GM12878 (cell line): ENCODE results near the gene SPRED2. TPM values are rescaled to one million over a fixed set of nuclear protein-coding genes. Genes with fewer than 3 reads are reported as not detected.

ENCODE experiments used
- ATAC-seq: fragments of 200-7000 bp; cut with Tn5 transposase; 3 replicates; pipeline ENCODE4 v1.9.1; 2020; ENCODE audit warnings: mild to moderate bottlenecking, moderate library complexity
- BruUV-seq: library from RNA; stranded (reverse); fragments of 400-500 nt; replicated peaks from 2 replicates; lab custom pipeline; 2021; lab: Mats Ljungman, UMichigan
- CTCF ChIA-PET: fragments of 300-600 bp; sonication (Branson Sonifier 250); formaldehyde crosslinking; extraction: SDS; loops from one replicate; lab custom pipeline; 2021; ENCODE audit warnings: inconsistent platforms; lab: Yijun Ruan, JAX
- POLR2A ChIA-PET: fragments of 350-600 bp; formaldehyde crosslinking; extraction: SDS; loops from one replicate; lab custom pipeline; 2021; ENCODE audit warnings: inconsistent platforms; lab: Charles Lee
- RAD21 ChIA-PET: fragments of 300-600 bp; sonication (Branson Sonifier 250); formaldehyde crosslinking; loops from one replicate; lab custom pipeline; 2023; ENCODE audit warnings: antibody characterized with exemption; ENCODE audit not compliant: unreplicated experiment; lab: Charles Lee
- SMC1A ChIA-PET: fragments of 300-600 bp; sonication (Branson Sonifier 250); formaldehyde crosslinking; loops from one replicate; lab custom pipeline; 2023; ENCODE audit not compliant: unreplicated experiment, uncharacterized antibody; lab: Charles Lee
- DNase-seq: peaks from one replicate; pipeline ENCODE4 v3.0.0-alpha.2; 2011; ENCODE audit warnings: low read depth, low spot score
- FAIRE-seq: peaks from 3 replicates; lab custom pipeline; 2011; peaks lifted over from hg19 to GRCh38; lab: Jason Lieb, UNC
- H2AFZ ChIP-seq: 2 replicates; pipeline ENCODE4 v1.6.0; 2011; ENCODE audit warnings: low read depth, low read length, control low read depth; ENCODE audit not compliant: control insufficient read depth
- H3K27ac ChIP-seq: 2 replicates; pipeline ENCODE4 v1.5.1; 2011; ENCODE audit warnings: control low read depth; ENCODE audit not compliant: control insufficient read depth, insufficient read depth
- H3K27me3 ChIP-seq, 2 experiments: replicated peaks in 1 of 2; 2 replicates each; pipeline versions ENCODE4 v1.6.0 to v1.6.1; 2011; ENCODE audit warnings: low read length in 1 of 2; ENCODE audit not compliant: control insufficient read depth in 2 of 2, insufficient read depth in 2 of 2
- H3K36me3 ChIP-seq, 2 experiments: 2 replicates each; pipeline ENCODE4 v1.5.1; 2011; ENCODE audit warnings: low read length in 1 of 2; ENCODE audit not compliant: control insufficient read depth in 2 of 2, insufficient read depth in 2 of 2
- H3K4me1 ChIP-seq: 2 replicates; pipeline ENCODE4 v1.6.1; 2011; ENCODE audit warnings: mild to moderate bottlenecking, low read length, moderate library complexity, mixed read lengths; ENCODE audit not compliant: control insufficient read depth, insufficient read depth
- H3K4me2 ChIP-seq: 2 replicates; pipeline ENCODE4 v1.6.0; 2011; ENCODE audit warnings: control low read depth; ENCODE audit not compliant: control insufficient read depth, insufficient read depth
- H3K4me3 ChIP-seq: fragments of 200-600 bp; sonication (generic); 2 replicates; pipeline ENCODE4 v1.5.1; 2016
- H3K79me2 ChIP-seq: 2 replicates; pipeline ENCODE4 v1.6.0; 2011; ENCODE audit warnings: low read length; ENCODE audit not compliant: control insufficient read depth, insufficient read depth
- H3K9ac ChIP-seq: 2 replicates; pipeline ENCODE4 v1.8.0; 2011; ENCODE audit warnings: low read length, control low read depth, mixed read lengths; ENCODE audit not compliant: control insufficient read depth, insufficient read depth
- H3K9me3 ChIP-seq: replicated peaks from 3 replicates; pipeline ENCODE4 v1.5.1; 2011; ENCODE audit warnings: mild to moderate bottlenecking, low read length; ENCODE audit not compliant: control insufficient read depth, insufficient read depth
- H4K20me1 ChIP-seq: 2 replicates; pipeline ENCODE4 v1.6.0; 2011; ENCODE audit not compliant: control insufficient read depth, insufficient read depth
- DPF2 ChIP-seq: fragments of 450-650 bp; IDR thresholded peaks from 2 replicates; pipeline ENCODE4 v1.6.1; 2017; ENCODE audit warnings: mild to moderate bottlenecking
- EGR1 ChIP-seq, 2 experiments: IDR thresholded peaks; 1 replicate in 1 of 2; 2 replicates in 1 of 2; pipeline ENCODE4 v1.6.1; 2011 to 2012; ENCODE audit warnings: low read depth in 2 of 2, low read length in 2 of 2, borderline replicate concordance in 1 of 2, mild to moderate bottlenecking in 1 of 2, moderate library complexity in 1 of 2
- EP300 ChIP-seq, 2 experiments: fragments of 150-350 bp in 1 of 2; IDR thresholded peaks; 2 replicates each; pipeline ENCODE4 v1.6.1; 2011 to 2012; ENCODE audit warnings: low read depth in 2 of 2, low read length in 2 of 2, borderline replicate concordance in 1 of 2, improper control_type of control experiment in 1 of 2, inconsistent platforms in 1 of 2; ENCODE audit not compliant: control insufficient read depth in 1 of 2
- FOS ChIP-seq: IDR thresholded peaks from 3 replicates; pipeline ENCODE4 v1.6.1; 2011; ENCODE audit warnings: borderline replicate concordance; ENCODE audit not compliant: insufficient read length; ENCODE audit errors: extremely low read depth
- FOXM1 ChIP-seq: IDR thresholded peaks from 2 replicates; pipeline ENCODE4 v1.6.1; 2012; ENCODE audit warnings: low read depth, mild to moderate bottlenecking, inconsistent platforms, low read length, moderate library complexity
- MEF2B ChIP-seq: fragments of 450-650 bp; IDR thresholded peaks from 2 replicates; pipeline ENCODE4 v1.6.1; 2018; ENCODE audit warnings: mild to moderate bottlenecking, moderate library complexity; ENCODE audit not compliant: partially characterized antibody, poor library complexity, severe bottlenecking
- MTA2 ChIP-seq: fragments of 450-650 bp; IDR thresholded peaks from 2 replicates; pipeline ENCODE4 v1.6.1; 2016; ENCODE audit warnings: low read depth, mild to moderate bottlenecking, moderate library complexity
- SMAD1 ChIP-seq: fragments of 450-650 bp; IDR thresholded peaks from 2 replicates; pipeline ENCODE4 v1.6.1; 2018; ENCODE audit warnings: mild to moderate bottlenecking, low read depth; ENCODE audit not compliant: partially characterized antibody
- STAT1 ChIP-seq: fragments of 450-650 bp; conservative IDR thresholded peaks from 2 replicates; pipeline ENCODE4 v1.6.1; 2014; ENCODE audit warnings: antibody characterized with exemption, mild to moderate bottlenecking
- TCF7 ChIP-seq: IDR thresholded peaks from 2 replicates; pipeline ENCODE4 v1.6.1; 2014; ENCODE audit warnings: antibody characterized with exemption, borderline replicate concordance
- WRNIP1 ChIP-seq: IDR thresholded peaks from 2 replicates; pipeline ENCODE4 v1.6.1; 2011; ENCODE audit warnings: low read depth, low read length, improper control_type of control experiment, borderline replicate concordance
- WGBS: methylation state at CpG from one replicate; pipeline ENCODE4 v1.1.6; 2016; ENCODE audit warnings: low lambda C conversion rate; ENCODE audit not compliant: insufficient replicate concordance, insufficient coverage; ENCODE audit errors: missing lambda C conversion rate; 5-methylcytosine and 5-hydroxymethylcytosine counted together
- in situ Hi-C: fragments of 300-500 bp; cut with MboI; formaldehyde crosslinking; loops from 9 replicates; pipeline ENCODE4 v1.14.3; 2018; ENCODE audit warnings: mixed read lengths
- intact Hi-C: fragments of 100-400 bp; cut with micrococcal nuclease; formaldehyde crosslinking; loops from one replicate; pipeline ENCODE4 v1.14.2; 2022; ENCODE audit not compliant: unreplicated experiment
- polyA plus RNA-seq, 11 experiments: library from polyadenylated mRNA; depleted of rRNA in 4 of 11; unstranded in 6 of 11; stranded (reverse) in 5 of 11; fragments of >200 nt; fragmentation: Nextera tagmentation in 4 of 11; fragmentation: Illumina TruSeq in 1 of 11; extraction: Ambion mirVana in 4 of 11; extraction: Trizol in 1 of 11; gene quantifications; 1 replicate in 1 of 11; 2 replicates in 10 of 11; pipeline versions ENCODE4 v1.2.1 to v1.2.3, GENCODE V29; 2011 to 2016; ENCODE audit warnings: inconsistent platforms in 2 of 11, missing spikeins in 2 of 11, low read depth in 1 of 11
- total RNA-seq, 4 experiments: library from RNA; depleted of rRNA in 3 of 4; stranded (reverse); fragments of >200 nt in 3 of 4; fragmentation: Illumina TruSeq in 1 of 4; extraction: Trizol in 1 of 4; gene quantifications; 2 replicates each; pipeline versions ENCODE4 v1.2.1 to v1.2.3, GENCODE V29; 2013 to 2021
- TF ChIP-seq, protein P1 (sequence below): fragments of 450-650 bp; IDR thresholded peaks from 2 replicates; pipeline ENCODE4 v1.6.1; 2016; ENCODE audit warnings: mild to moderate bottlenecking
- TF ChIP-seq, protein P2 (sequence below): IDR thresholded peaks from 2 replicates; pipeline ENCODE4 v1.6.1; 2011; ENCODE audit warnings: low read depth, low read length, improper control_type of control experiment, borderline replicate concordance

SPRED2 gene
- total and polyA plus RNA-seq, 10 of the 15 experiments (the other 5 are each of a cell fraction or from before 2014, with no cell fraction given) = 3.0 to 23.9 (median 9.7) TPM

- Histone ChIP-seq H3K4me2 (no peak overlapping the region), H2AFZ (no peak overlapping the region), H3K4me1 (no peaks in the 10 kb centered on the region), H3K36me3 (no peaks in the 10 kb centered on the region), H3K79me2 (no peaks in the 10 kb centered on the region), H3K9ac (no peak overlapping the region), H3K27me3 (no peaks in the 10 kb centered on the region; a peak in 2 of 4 replicates), H4K20me1 (no peaks in the 10 kb centered on the region)
- in situ Hi-C loops = no loop called here
- FAIRE-seq (no peak), DNase-seq (no peak), ATAC-seq (no peak)
- ChIA-PET POLR2A (interaction anchor here (0.6 kb wide), 1 partner anchor 105 kb away, joined by 5 read pairs; no protein-coding TSS in a partner anchor), CTCF (interaction anchor here (0.7 kb wide), 1 partner anchor 11 kb away, joined by 3 read pairs; no protein-coding TSS in a partner anchor), RAD21 (no interaction called here), SMC1A (no interaction called here)
- 57% methylated on average over 3 of the region's 3 CpGs for WGBS
- BruUV-seq = no TSS peak
- intact Hi-C loops = no loop called here
- TF ChIP-seq MEF2B = no peak
- TF ChIP-seq EGR1 (IDR thresholded peaks at IDR 0.05; ENCODE audit: borderline replicate concordance in 1 of 2, low read depth in 2 of 2, low read length in 2 of 2) = no peak
- TF ChIP-seq, protein P1, sequence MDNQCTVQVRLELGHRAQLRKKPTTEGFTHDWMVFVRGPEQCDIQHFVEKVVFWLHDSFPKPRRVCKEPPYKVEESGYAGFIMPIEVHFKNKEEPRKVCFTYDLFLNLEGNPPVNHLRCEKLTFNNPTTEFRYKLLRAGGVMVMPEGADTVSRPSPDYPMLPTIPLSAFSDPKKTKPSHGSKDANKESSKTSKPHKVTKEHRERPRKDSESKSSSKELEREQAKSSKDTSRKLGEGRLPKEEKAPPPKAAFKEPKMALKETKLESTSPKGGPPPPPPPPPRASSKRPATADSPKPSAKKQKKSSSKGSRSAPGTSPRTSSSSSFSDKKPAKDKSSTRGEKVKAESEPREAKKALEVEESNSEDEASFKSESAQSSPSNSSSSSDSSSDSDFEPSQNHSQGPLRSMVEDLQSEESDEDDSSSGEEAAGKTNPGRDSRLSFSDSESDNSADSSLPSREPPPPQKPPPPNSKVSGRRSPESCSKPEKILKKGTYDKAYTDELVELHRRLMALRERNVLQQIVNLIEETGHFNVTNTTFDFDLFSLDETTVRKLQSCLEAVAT = no peak
- TF ChIP-seq FOS = no peak
- TF ChIP-seq DPF2 = no peak
- TF ChIP-seq, protein P2, sequence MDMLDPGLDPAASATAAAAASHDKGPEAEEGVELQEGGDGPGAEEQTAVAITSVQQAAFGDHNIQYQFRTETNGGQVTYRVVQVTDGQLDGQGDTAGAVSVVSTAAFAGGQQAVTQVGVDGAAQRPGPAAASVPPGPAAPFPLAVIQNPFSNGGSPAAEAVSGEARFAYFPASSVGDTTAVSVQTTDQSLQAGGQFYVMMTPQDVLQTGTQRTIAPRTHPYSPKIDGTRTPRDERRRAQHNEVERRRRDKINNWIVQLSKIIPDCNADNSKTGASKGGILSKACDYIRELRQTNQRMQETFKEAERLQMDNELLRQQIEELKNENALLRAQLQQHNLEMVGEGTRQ = no peak
- no peak for TF ChIP-seq EP300 (IDR thresholded peaks at IDR 0.05; ENCODE audit: borderline replicate concordance in 1 of 2, control insufficient read depth in 1 of 2, low read depth in 2 of 2, low read length in 2 of 2)
- no peak for TF ChIP-seq TCF7
- TF ChIP-seq MTA2 = no peak
- TF ChIP-seq WRNIP1 = no peak
- TF ChIP-seq STAT1 = no peak
- TF ChIP-seq SMAD1 = no peak
- no peak for TF ChIP-seq FOXM1
- TF ChIP-seq, all 136 proteins: peak for 0
- Histone ChIP-seq H3K9me3 (no peaks in the 10 kb centered on the region; the same call in 2 of the 3 replicates), H3K27ac (no peak overlapping the region), H3K4me3 (no peak overlapping the region)
Measured at GRCh38 chr2:65450393-65450792, 18.0 kb upstream of the SPRED2 start.
